Keratinocyte (primary cell): ENCODE results near the gene TUBB. TPM values are rescaled to one million over a fixed set of nuclear protein-coding genes. Genes with fewer than 3 reads are reported as not detected.

ENCODE experiments used
- DNase-seq: peaks from one replicate; pipeline ENCODE4 v3.0.0-alpha.2; 2011; ENCODE audit warnings: low read depth, missing footprints, low spot score
- FAIRE-seq: peaks from 2 replicates; lab custom pipeline; 2011; peaks lifted over from hg19 to GRCh38; lab: Jason Lieb, UNC
- H2AFZ ChIP-seq: 2 replicates; pipeline ENCODE4 v1.6.0; 2012; ENCODE audit warnings: low read length, control low read depth, inconsistent platforms; ENCODE audit not compliant: control insufficient read depth
- H3K27ac ChIP-seq: 2 replicates; pipeline ENCODE4 v1.5.1; 2011; ENCODE audit warnings: low read length; ENCODE audit not compliant: control insufficient read depth, insufficient read depth
- H3K27me3 ChIP-seq: 3 replicates; pipeline ENCODE4 v1.6.0; 2011; ENCODE audit warnings: low read length; ENCODE audit not compliant: control insufficient read depth, insufficient read depth; ENCODE audit errors: extremely low read depth
- H3K36me3 ChIP-seq, 2 experiments: 2 replicates in 1 of 2; 3 replicates in 1 of 2; pipeline ENCODE4 v1.5.1; 2011; ENCODE audit warnings: low read length in 2 of 2, mild to moderate bottlenecking in 1 of 2; ENCODE audit not compliant: control insufficient read depth in 2 of 2, insufficient read depth in 2 of 2; ENCODE audit errors: extremely low read depth in 1 of 2
- H3K4me1 ChIP-seq: 3 replicates; pipeline ENCODE4 v1.5.1; 2011; ENCODE audit warnings: low read length; ENCODE audit not compliant: control insufficient read depth, insufficient read depth; ENCODE audit errors: extremely low read depth
- H3K4me2 ChIP-seq: 3 replicates; pipeline ENCODE4 v1.6.0; 2011; ENCODE audit warnings: low read depth, low read length; ENCODE audit not compliant: control insufficient read depth, insufficient read depth; ENCODE audit errors: extremely low read depth
- H3K4me3 ChIP-seq, 3 experiments: fragments of 200-600 bp in 1 of 3; sonication (generic) in 1 of 3; 2 replicates in 2 of 3; 3 replicates in 1 of 3; pipeline ENCODE4 v1.5.1; 2011 to 2016; ENCODE audit warnings: low read length in 3 of 3, mild to moderate bottlenecking in 3 of 3, control low read depth in 2 of 3, inconsistent platforms in 1 of 3, low read depth in 1 of 3, mixed read lengths in 1 of 3, mixed run types in 1 of 3, moderate library complexity in 1 of 3; ENCODE audit not compliant: control insufficient read depth in 2 of 3, insufficient read depth in 2 of 3; ENCODE audit errors: extremely low read depth in 1 of 3
- H3K79me2 ChIP-seq: 2 replicates; pipeline ENCODE4 v1.6.0; 2012; ENCODE audit warnings: low read length; ENCODE audit not compliant: control insufficient read depth, insufficient read depth
- H3K9ac ChIP-seq: 3 replicates; pipeline ENCODE4 v1.6.0; 2011; ENCODE audit warnings: low read length; ENCODE audit not compliant: control insufficient read depth, insufficient read depth; ENCODE audit errors: extremely low read depth
- H3K9me1 ChIP-seq: 3 replicates; pipeline ENCODE4 v1.6.0; 2011; ENCODE audit warnings: low read length; ENCODE audit not compliant: control insufficient read depth, insufficient read depth; ENCODE audit errors: extremely low read depth
- H3K9me3 ChIP-seq: 2 replicates; pipeline ENCODE4 v1.5.1; 2012; ENCODE audit warnings: low read depth, low read length; ENCODE audit not compliant: control insufficient read depth
- H4K20me1 ChIP-seq: 3 replicates; pipeline ENCODE4 v1.6.0; 2011; ENCODE audit warnings: low read length; ENCODE audit not compliant: control insufficient read depth, insufficient read depth; ENCODE audit errors: extremely low read depth
- CTCF ChIP-seq, 3 experiments: IDR thresholded peaks in 1 of 3; conservative IDR thresholded peaks in 1 of 3; optimal IDR thresholded peaks in 1 of 3; 2 replicates in 2 of 3; 3 replicates in 1 of 3; pipeline versions ENCODE3 to v1.5.1; 2011; ENCODE audit warnings: low read length in 3 of 3, mild to moderate bottlenecking in 3 of 3, moderate library complexity in 2 of 3, control low read depth in 1 of 3, inconsistent platforms in 1 of 3; ENCODE audit not compliant: insufficient read depth in 2 of 3; ENCODE audit errors: extremely low read depth in 1 of 3
- EZH2 ChIP-seq: IDR thresholded peaks from one replicate; pipeline ENCODE4 v1.6.1; 2012; ENCODE audit warnings: inconsistent platforms, mild to moderate bottlenecking, low read length, moderate library complexity
- dilution Hi-C: fragments of 300-500 bp; cut with MboI; formaldehyde crosslinking; loops from one replicate; pipeline ENCODE4 v1.7.0; 2020; ENCODE audit warnings: low sequenced_read_pairs; ENCODE audit not compliant: extremely low pct_ligation_motif_present
- polyA plus RNA-seq, 5 experiments: library from polyadenylated mRNA; depleted of rRNA in 3 of 5; stranded (reverse) in 3 of 5; stranded (forward) in 1 of 5; unstranded in 1 of 5; fragments of >200 nt; gene quantifications; 1 replicate in 1 of 5; 2 replicates in 3 of 5; 3 replicates in 1 of 5; pipeline versions ENCODE4 v1.2.1 to v1.2.3, GENCODE V29; 2011 to 2012; ENCODE audit warnings: missing spikeins in 2 of 5, low read depth in 1 of 5, low replicate concordance in 1 of 5

The TUBB gene
- polyA plus RNA-seq, 1 donor (not counting 4 experiments of a cell fraction or from before 2014, with no cell fraction given) = 1,159 TPM

- Histone ChIP-seq H3K4me1 (peaks cover 49% of the 10 kb centered on the region), H3K4me2 (peak overlapping the region; percentile 35), H3K4me3 (no peak overlapping the region), H3K27me3 (no peaks in the 10 kb centered on the region), H3K36me3 (no peaks in the 10 kb centered on the region), H2AFZ (no peak overlapping the region), H3K9ac (peak overlapping the region; percentile 18), H3K9me3 (no peaks in the 10 kb centered on the region), H4K20me1 (no peaks in the 10 kb centered on the region), H3K79me2 (no peaks in the 10 kb centered on the region), H3K9me1 (no peaks in the 10 kb centered on the region), H3K27ac (peak overlapping the region; percentile 76)
- FAIRE-seq (no peak), DNase-seq (no peak)
- dilution Hi-C loops = no loop called here
- no peak for TF ChIP-seq EZH2
- TF ChIP-seq CTCF (optimal IDR thresholded peaks at IDR 0.05 in 1 of 3, IDR thresholded peaks at IDR 0.05 in 1 of 3, conservative IDR thresholded peaks at IDR 0.05 in 1 of 3; ENCODE audit: extremely low read depth in 1 of 3, insufficient read depth in 2 of 3, low read length in 3 of 3) = no peak
Observed at GRCh38 chr6:30760549-30760948, 40.4 kb downstream of the TUBB start.

GRCh38 chr6:30761791-30762429, 41.8 kb downstream of the TUBB start:
- no peak overlapping the region for H3K4me3 ChIP-seq
- peak overlapping the region; percentile 76 for H3K27ac ChIP-seq

More at GRCh38 chr6:30761791-30762429, 41.8 kb downstream of the TUBB start:
- H3K4me2 ChIP-seq = no peak overlapping the region
- no peaks in the 10 kb centered on the region for H3K27me3 ChIP-seq
- H3K9me1 ChIP-seq = no peaks in the 10 kb centered on the region
- dilution Hi-C loops = no loop called here
- DNase-seq = no peak
- H3K36me3 ChIP-seq = no peaks in the 10 kb centered on the region
- H4K20me1 ChIP-seq = no peaks in the 10 kb centered on the region
- no peak for FAIRE-seq
- no peak overlapping the region for H2AFZ ChIP-seq
- TF ChIP-seq EZH2 = no peak
- TF ChIP-seq CTCF (optimal IDR thresholded peaks at IDR 0.05 in 1 of 3, IDR thresholded peaks at IDR 0.05 in 1 of 3, conservative IDR thresholded peaks at IDR 0.05 in 1 of 3; ENCODE audit: extremely low read depth in 1 of 3, insufficient read depth in 2 of 3, low read length in 3 of 3) = no peak
- H3K9me3 ChIP-seq = no peaks in the 10 kb centered on the region
- no peak overlapping the region for H3K9ac ChIP-seq
- peaks cover 49% of the 10 kb centered on the region for H3K4me1 ChIP-seq
- no peaks in the 10 kb centered on the region for H3K79me2 ChIP-seq
